Lower lobe of right lung (tissue), 2 donors: ENCODE data around the gene ASCL4. TPM values are rescaled to one million over a fixed set of nuclear protein-coding genes. Genes with fewer than 3 reads are reported as not detected.
A peak's percentile ranks its signal among the peaks of the same experiment; 100 is the strongest.

Source experiments
- ATAC-seq, 2 donors: fragments of 200-7000 bp; cut with Tn5 transposase; one replicate each; pipeline ENCODE4 v1.9.1; 2020 to 2022; ENCODE audit warnings: mild to moderate bottlenecking in 2 of 2, moderate library complexity in 2 of 2
- DNase-seq: peaks from one replicate; pipeline ENCODE4 v3.0.0-alpha.2; 2020
- H3K27ac ChIP-seq: fragments of 200-600 bp; one replicate; pipeline ENCODE4 v1.8.0; 2022
- H3K27me3 ChIP-seq: fragments of 200-600 bp; one replicate; pipeline ENCODE4 v1.8.0; 2022; ENCODE audit warnings: low read depth
- H3K36me3 ChIP-seq: fragments of 200-600 bp; one replicate; pipeline ENCODE4 v1.8.0; 2022; ENCODE audit warnings: mild to moderate bottlenecking
- H3K4me1 ChIP-seq: fragments of 200-600 bp; one replicate; pipeline ENCODE4 v1.8.0; 2022
- H3K4me3 ChIP-seq: fragments of 200-600 bp; one replicate; pipeline ENCODE4 v1.8.0; 2022; ENCODE audit warnings: mild to moderate bottlenecking
- H3K9me3 ChIP-seq: fragments of 200-600 bp; one replicate; pipeline ENCODE4 v1.8.0; 2022
- intact Hi-C: fragments of 100-400 bp; cut with DNase I; formaldehyde crosslinking; loops from one replicate; pipeline ENCODE4 v1.11.0; 2022
- total RNA-seq: library from RNA; stranded (reverse); fragmentation: NEBNext Ultra II Directional; extraction: Animal tissue kit (Norgen Biotek cat#: 25700); gene quantifications from one replicate; pipeline ENCODE4 v1.2.1, GENCODE V29; 2021
- TF ChIP-seq, protein P1 (sequence below): fragments of 200-600 bp; IDR thresholded peaks from one replicate; pipeline ENCODE4 v1.8.0; 2022; ENCODE audit warnings: antibody characterized with exemption, mild to moderate bottlenecking
- donor health status: DM: no; HTN: yes; CAD: no; lungs with severe emphysema.

ASCL4 gene
- total RNA-seq, 1 donor from 2014 or later: not detected

DNA sequence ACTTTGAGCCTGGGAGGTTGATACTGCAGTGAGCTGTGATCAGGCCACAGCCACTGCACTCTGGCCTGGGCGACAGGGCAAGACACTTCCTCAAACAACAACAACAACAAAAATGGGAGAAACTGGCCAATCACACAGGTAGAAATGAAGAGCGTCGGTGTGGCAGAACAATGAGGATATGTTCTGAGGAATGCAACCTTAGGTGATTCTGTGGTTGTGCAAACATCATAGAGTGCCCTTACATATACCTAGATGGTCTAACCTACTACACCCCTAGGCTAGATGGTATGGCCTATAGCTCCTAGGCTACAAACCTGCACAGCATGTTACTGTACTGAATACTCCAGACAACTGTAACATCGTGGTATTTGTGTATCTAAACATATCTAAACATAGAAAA is 9.9 kb upstream of the ASCL4 start:
- TF ChIP-seq, protein P1, sequence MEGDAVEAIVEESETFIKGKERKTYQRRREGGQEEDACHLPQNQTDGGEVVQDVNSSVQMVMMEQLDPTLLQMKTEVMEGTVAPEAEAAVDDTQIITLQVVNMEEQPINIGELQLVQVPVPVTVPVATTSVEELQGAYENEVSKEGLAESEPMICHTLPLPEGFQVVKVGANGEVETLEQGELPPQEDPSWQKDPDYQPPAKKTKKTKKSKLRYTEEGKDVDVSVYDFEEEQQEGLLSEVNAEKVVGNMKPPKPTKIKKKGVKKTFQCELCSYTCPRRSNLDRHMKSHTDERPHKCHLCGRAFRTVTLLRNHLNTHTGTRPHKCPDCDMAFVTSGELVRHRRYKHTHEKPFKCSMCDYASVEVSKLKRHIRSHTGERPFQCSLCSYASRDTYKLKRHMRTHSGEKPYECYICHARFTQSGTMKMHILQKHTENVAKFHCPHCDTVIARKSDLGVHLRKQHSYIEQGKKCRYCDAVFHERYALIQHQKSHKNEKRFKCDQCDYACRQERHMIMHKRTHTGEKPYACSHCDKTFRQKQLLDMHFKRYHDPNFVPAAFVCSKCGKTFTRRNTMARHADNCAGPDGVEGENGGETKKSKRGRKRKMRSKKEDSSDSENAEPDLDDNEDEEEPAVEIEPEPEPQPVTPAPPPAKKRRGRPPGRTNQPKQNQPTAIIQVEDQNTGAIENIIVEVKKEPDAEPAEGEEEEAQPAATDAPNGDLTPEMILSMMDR: no peak
- H3K36me3 ChIP-seq: no peaks in the 10 kb centered on the region
- DNase-seq (no peak), ATAC-seq (no peak)
- no peaks in the 10 kb centered on the region for H3K9me3 ChIP-seq
- no peak overlapping the region for H3K27ac ChIP-seq
- peaks cover 12% of the 10 kb centered on the region for H3K4me1 ChIP-seq
- intact Hi-C loops: no loop called here
- H3K27me3 ChIP-seq: no peaks in the 10 kb centered on the region
- no peak overlapping the region for H3K4me3 ChIP-seq

GRCh38 chr12:107765316-107765715 is 9.2 kb upstream of the ASCL4 start:
- H3K36me3 ChIP-seq: no peaks in the 10 kb centered on the region
- intact Hi-C loops: no loop called here
- peaks cover 6% of the 10 kb centered on the region for H3K4me1 ChIP-seq
- no peak for ATAC-seq
- H3K4me3 ChIP-seq: no peak overlapping the region
- H3K9me3 ChIP-seq: no peaks in the 10 kb centered on the region
- DNase-seq: no peak
- no peak overlapping the region for H3K27ac ChIP-seq
- peaks cover 3% of the 10 kb centered on the region for H3K27me3 ChIP-seq
- TF ChIP-seq, protein P1: no peak

DNA sequence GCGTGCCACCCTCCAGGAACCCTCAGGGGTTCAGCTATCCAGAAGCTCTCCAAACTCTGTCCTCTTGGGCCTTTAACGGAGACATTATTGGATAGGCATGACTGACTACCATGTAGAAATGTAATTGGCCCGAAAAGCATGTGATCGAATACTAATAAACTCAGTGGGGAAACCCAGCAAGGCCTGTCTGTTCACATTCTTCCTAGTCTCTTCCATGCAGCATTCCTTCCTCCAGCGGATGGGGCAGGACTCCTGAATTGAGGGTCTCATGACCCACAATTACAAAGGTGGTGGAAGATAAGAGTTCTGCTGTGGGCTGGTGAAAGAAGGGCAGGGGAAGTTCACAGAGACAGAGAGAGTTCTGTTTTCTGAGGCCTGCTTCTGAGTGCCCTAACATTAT is 7.0 kb upstream of the ASCL4 start:
- peaks cover 9% of the 10 kb centered on the region for H3K27me3 ChIP-seq
- DNase-seq (no peak), ATAC-seq (no peak)
- TF ChIP-seq, protein P1: no peak
- H3K4me3 ChIP-seq: no peak overlapping the region
- no peak overlapping the region for H3K27ac ChIP-seq
- intact Hi-C loops: no loop called here
- H3K36me3 ChIP-seq: no peaks in the 10 kb centered on the region
- H3K9me3 ChIP-seq: no peaks in the 10 kb centered on the region
- H3K4me1 ChIP-seq: no peaks in the 10 kb centered on the region

DNA sequence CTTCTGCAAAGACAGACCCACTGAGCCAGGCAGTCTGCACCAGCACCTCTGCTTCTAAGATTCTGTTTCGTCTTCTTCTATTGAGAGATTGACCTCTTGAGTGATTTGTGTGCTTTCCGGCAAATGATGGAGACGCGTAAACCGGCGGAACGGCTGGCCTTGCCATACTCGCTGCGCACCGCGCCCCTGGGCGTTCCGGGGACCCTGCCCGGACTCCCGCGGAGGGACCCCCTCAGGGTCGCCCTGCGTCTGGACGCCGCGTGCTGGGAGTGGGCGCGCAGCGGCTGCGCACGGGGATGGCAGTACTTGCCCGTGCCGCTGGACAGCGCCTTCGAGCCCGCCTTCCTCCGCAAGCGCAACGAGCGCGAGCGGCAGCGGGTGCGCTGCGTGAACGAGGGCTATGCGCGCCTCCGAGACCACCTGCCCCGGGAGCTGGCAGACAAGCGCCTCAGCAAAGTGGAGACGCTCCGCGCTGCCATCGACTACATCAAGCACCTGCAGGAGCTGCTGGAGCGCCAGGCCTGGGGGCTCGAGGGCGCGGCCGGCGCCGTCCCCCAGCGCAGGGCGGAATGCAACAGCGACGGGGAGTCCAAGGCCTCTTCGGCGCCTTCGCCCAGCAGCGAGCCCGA is 703 bp downstream of the ASCL4 start:
- peaks cover 54% of the 10 kb centered on the region for H3K27me3 ChIP-seq

DNA sequence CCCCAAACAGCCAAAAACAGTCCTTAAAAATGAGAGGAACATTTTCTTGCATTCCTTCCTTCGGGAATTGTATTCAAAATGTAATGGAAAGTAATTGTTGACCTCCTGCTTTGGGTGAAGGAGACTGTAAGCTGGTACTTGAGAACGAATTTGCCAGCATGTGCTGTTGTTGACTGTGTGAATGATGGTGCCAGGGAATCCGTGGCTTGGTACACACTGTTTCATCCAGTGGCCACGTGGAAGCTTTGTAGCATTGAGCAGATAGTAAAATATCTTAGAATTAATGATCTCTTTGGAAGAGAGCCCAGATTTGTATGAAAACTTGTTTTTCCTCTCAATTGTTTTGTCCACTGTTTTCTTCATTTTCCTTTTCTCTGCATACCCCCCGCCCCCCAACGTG is 1.7 kb downstream of the ASCL4 start:
- TF ChIP-seq, protein P1: no peak
- Histone ChIP-seq H3K27me3 (peaks cover 48% of the 10 kb centered on the region), H3K4me3 (no peak overlapping the region)

More for the DNA sequence above, 703 bp downstream of the ASCL4 start:
- Histone ChIP-seq H3K9me3 (no peaks in the 10 kb centered on the region), H3K4me3 (peak overlapping the region; percentile 31), H3K4me1 (peaks cover 6% of the 10 kb centered on the region), H3K27ac (no peak overlapping the region), H3K36me3 (no peaks in the 10 kb centered on the region)
- intact Hi-C loops: no loop called here
- no peak for DNase-seq
- no peak for ATAC-seq
- TF ChIP-seq, protein P1: no peak

More for the DNA sequence above, 1.7 kb downstream of the ASCL4 start:
- intact Hi-C loops: no loop called here
- Histone ChIP-seq H3K36me3 (no peaks in the 10 kb centered on the region), H3K9me3 (no peaks in the 10 kb centered on the region), H3K27ac (no peak overlapping the region), H3K4me1 (peaks cover 6% of the 10 kb centered on the region)
- ATAC-seq: no peak
- DNase-seq: no peak
